Skin epidermis (tissue), 12 donors: ENCODE measurements around the gene COL24A1.
"Not testable (repeated sequence)": the region's sequence is repeated elsewhere in the genome, so short reads cannot be mapped to it uniquely, and the experiment has no call there.

Experiments
- H3K27ac ChIP-seq, 21 experiments: fragments of 200-600 bp; sonication (generic) in 11 of 21; one replicate each; pipeline ENCODE4 v1.5.0; 2020; ENCODE audit warnings: mild to moderate bottlenecking in 3 of 21, inconsistent platforms in 2 of 21, moderate library complexity in 2 of 21
- H3K4me3 ChIP-seq, 7 experiments: fragments of 200-600 bp; sonication (generic) in 2 of 7; one replicate each; pipeline ENCODE4 v1.5.0; 2020; ENCODE audit warnings: inconsistent platforms in 2 of 7, mild to moderate bottlenecking in 2 of 7, moderate library complexity in 1 of 7

COL24A1 gene

DNA sequence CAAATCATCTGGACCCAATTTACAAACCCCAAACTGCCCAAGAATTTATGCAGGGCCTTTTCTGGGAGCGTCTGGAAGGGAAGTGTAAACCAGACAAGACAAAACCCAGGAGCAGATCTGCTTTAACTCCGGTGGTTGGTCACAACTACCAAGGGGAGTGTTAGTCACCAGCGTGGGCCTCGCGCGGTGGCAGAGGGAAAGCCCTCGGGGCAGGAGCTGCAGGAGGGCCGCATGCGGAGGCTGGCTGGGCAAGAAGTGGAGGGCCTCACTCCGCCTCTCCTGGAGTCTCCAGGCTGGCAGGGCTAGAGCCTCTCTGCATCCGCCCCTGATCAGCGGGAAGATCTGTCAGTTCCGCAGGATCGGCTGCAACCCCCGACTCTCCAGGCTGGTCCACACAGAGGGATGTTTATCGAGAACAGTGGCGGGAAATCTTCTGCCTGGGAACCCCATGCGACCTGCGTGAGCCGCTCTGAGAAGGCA is 2.0 kb downstream of the COL24A1 start:
- Histone ChIP-seq H3K4me3 (peak overlapping the region in 4 of 7 experiments; percentile 12 to 33 (median 22)), H3K27ac (peak overlapping the region in 10 of 21 experiments; percentile 8 to 80 (median 48))

DNA sequence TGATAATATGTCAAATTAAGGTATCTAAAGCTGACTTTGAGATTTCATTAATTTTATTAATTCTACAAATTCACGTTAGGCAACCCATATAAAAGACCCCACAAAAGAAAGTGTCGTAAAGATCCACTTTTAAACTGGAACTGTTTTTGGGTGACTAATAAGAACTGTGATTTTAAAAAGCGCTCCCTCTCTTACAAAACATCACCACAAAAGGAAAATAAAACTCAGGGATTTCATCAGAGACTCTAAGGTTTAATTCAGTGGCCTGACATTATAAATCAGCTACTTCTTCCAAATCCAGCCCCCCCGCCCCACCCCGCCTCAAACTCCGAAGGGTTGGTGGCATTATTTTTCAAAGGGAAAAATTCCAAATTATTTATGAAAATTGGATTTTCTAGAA is 2.7 kb downstream of the COL24A1 start:
- Histone ChIP-seq H3K4me3 (no peak overlapping the region), H3K27ac (peak overlapping the region in 3 of 21 experiments; percentile 2 to 73 (median 45))

GRCh38 chr1:86152887-86153286 is 3.7 kb downstream of the COL24A1 start:
- Histone ChIP-seq H3K4me3 (no peak overlapping the region), H3K27ac (peak overlapping the region in 1 of 21 experiments; percentile 34)

DNA sequence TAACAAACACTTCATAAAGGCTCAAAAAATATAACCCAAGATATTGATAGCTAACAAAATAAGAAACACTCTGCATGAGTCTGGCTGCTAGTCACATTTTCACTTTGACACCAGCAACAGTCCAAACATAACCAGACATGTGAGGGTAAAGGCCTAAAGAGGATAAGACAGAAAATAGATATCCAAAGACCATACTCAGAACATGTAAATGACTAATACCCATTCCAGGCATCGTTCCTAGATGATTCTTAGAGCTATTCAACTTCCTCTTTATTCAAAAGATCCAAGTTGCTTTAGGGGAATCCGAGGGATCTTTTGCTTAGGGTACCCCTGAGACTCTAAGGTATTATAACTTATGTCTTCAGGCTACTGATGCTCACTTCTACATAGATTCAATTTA is 5.1 kb downstream of the COL24A1 start:
- H3K27ac ChIP-seq = peak overlapping the region in 1 of 21 experiments; percentile 14
- no peak overlapping the region for H3K4me3 ChIP-seq

DNA sequence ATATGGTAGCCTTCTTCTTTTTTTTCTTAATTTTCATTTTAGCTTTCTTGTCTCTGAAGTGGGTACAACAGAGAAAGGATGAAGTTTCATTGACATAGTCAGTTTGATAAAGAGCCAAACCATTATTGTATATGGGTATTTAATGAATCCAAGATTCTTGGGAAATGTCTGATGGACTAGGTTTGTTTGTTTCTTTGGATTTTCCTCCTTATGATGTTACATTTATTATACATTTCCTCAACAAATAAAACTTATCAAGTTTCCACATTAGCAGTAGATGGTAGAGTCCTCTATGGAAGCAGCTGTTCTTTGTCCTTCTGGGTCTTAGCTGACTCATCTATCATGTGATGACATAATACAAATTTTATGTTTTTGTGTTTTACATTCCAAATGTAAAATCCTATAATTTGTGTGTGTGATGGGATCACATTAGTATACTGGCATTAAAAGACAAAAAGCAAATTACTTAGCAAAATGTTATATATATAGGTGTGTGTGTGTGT is 6.0 kb downstream of the COL24A1 start:
- Histone ChIP-seq H3K4me3 (no peak overlapping the region), H3K27ac (no peak overlapping the region)

GRCh38 chr1:86149591-86149990 is 7.0 kb downstream of the COL24A1 start:
- Histone ChIP-seq H3K27ac (no peak overlapping the region), H3K4me3 (no peak overlapping the region)

GRCh38 chr1:86147755-86148154 is 8.8 kb downstream of the COL24A1 start:
- H3K4me3 ChIP-seq = no peak overlapping the region
- no peak overlapping the region for H3K27ac ChIP-seq

GRCh38 chr1:86146566-86146965 is 10.0 kb downstream of the COL24A1 start:
- Histone ChIP-seq H3K4me3 (no peak overlapping the region), H3K27ac (no peak overlapping the region)

GRCh38 chr1:86140281-86140880 is 16.2 kb downstream of the COL24A1 start:
- peak overlapping the region in 1 of 21 experiments; percentile 22 for H3K27ac ChIP-seq
- no peak overlapping the region for H3K4me3 ChIP-seq

- Histone ChIP-seq H3K27ac (no peak overlapping the region), H3K4me3 (no peak overlapping the region)
These were observed 17.8 kb downstream of the COL24A1 start for GRCh38 chr1:86138746-86139145.

DNA sequence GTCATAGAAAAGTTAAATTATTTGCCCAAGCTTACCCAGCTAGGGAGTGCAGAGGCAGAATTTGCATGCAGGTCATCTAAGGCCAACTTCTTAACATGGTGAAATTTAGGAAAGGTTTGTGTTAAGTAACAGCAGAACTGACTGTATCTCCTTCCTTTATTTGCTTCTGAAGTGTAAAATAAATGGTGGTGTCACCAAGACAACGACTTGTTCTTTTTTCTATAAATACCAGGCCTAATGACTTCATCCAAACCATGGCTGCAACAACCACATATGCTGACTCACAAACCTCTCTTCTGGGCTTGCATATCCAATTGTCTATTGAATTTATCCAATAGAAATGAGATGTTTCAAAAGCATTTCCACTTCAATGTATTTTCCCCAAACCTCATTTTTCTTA is 19.1 kb downstream of the COL24A1 start:
- Histone ChIP-seq H3K27ac (no peak overlapping the region), H3K4me3 (no peak overlapping the region)

DNA sequence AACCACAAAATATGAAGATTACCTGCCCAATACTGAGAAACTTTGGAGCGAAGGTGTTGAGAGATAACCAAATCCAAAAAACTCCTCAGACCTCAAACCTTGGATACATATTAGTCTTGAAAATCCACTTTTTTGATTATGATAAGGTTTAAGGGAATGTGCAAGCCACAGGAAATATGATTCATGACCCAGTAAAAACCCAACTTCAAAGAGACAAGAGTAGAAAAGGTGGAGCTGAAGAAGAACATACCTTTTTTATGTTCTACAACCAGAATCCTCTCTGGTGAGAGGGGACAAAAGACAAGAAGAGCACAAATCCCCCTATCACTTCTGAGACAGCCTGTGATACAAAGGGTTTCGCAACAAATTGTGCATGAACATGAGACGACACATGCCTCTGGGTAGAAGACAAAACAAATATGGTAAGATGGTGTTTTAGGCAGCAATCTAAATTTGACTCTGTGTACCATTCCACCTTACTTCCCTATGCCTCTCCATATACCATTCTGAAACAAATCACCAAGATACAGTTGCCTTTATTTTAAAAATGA is 37.3 kb downstream of the COL24A1 start:
- Histone ChIP-seq H3K27ac (no peak overlapping the region), H3K4me3 (no peak overlapping the region)

GRCh38 chr1:86114816-86115400 is 41.7 kb downstream of the COL24A1 start:
- no peak overlapping the region for H3K27ac ChIP-seq
- no peak overlapping the region for H3K4me3 ChIP-seq

DNA sequence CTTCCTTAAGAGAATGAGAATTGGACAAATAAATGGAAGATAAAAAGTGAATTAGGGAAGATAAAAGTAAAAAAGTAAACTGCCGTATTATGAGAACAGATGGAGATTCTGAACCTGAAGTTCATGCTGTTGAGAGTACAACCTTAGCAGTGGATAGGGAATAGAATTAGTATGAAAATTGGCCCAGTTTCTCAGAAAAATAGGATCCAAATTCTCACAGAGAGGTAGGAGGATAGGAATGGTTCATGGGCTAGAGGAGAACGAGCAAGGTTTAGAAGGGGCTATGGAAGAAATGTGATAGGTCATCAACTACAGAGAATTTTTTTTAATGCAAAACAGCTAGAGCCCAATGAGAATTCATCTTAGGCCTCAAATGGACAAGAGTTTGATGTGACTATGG is 42.3 kb downstream of the COL24A1 start:
- Histone ChIP-seq H3K27ac (no peak overlapping the region), H3K4me3 (no peak overlapping the region)

DNA sequence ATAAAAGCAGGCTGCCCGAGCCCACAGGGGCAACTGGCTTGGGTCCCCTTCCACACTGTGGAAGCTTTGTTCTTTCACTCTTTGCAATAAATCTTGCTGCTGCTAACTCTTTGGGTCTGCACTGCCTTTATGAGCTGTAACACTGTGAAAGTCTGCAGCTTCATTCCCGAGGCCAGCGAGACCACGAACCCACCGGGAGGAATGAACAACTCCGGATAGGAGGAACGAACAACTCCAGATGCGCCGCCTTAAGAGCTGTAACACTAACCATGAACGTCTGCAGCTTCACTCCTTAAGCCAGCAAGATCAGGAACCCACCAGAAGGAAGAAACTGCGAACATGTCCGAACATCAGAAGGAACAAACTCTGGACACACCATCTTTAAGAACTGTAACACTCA is 45.0 kb downstream of the COL24A1 start:
- not testable (repeated sequence) for H3K27ac ChIP-seq, H3K4me3 ChIP-seq

- Histone ChIP-seq H3K27ac (no peak overlapping the region), H3K4me3 (no peak overlapping the region)
These were observed 46.0 kb downstream of the COL24A1 start for GRCh38 chr1:86110451-86111129.

DNA sequence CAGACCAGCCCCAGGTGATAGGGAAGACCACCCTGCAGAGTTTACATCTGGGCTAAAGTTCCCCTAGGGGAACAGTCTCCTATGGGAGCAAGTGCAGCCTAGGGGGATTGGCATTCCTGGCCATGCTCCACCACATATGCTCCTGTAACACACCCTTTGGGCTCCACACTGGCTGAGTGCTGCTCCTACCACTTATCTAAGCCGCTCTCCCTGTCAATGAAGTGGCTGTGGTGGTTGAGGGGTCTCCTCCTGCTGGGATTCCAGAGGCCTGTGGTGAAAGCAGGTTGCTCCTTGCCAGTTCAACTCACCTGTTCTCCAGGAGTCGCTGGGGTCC is 51.1 kb downstream of the COL24A1 start:
- H3K4me3 ChIP-seq = no peak overlapping the region

GRCh38 chr1:86104606-86105532 is 51.7 kb downstream of the COL24A1 start:
- Histone ChIP-seq H3K27ac (no peak overlapping the region), H3K4me3 (no peak overlapping the region)

More for the DNA sequence above, 51.1 kb downstream of the COL24A1 start:
- no peak overlapping the region for H3K27ac ChIP-seq

DNA sequence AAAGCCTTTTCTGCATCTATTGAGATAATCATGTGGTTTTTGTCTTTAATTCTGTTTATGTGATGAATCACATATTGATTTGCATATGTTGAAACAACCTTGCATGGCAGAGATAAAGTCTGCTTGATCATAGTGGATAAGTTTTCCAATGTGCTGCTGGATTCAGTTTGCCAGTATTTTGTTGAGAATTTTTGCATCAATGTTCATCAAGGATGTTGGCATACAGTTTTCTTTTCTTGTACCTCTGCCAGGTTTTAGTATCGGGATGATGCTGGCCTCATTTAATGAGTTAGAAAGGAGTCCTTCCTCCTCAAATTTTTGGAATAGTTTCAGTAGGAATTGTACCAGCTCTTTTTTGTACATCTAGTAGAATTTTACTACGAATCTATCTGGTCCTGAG is 55.0 kb downstream of the COL24A1 start:
- H3K4me3 ChIP-seq = no peak overlapping the region
- no peak overlapping the region for H3K27ac ChIP-seq

DNA sequence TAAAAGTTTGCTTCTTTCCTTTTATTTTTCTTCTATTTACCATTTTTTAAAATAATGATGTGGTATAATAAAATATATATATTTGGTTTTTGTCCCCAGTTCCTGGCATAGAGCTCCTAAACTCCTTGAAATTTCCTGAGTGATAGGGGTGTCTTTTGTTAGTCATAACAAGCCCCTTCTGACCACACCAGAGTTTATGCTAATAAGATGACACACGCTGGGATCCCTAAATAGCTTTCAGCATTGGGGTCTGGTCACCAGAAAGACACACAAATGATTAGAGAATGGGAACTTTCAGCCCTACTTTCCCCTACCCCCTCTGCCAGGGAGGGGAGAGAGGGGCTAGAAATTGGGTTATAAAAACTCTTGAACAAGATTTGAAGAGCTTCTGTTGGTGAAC is 56.2 kb downstream of the COL24A1 start:
- Histone ChIP-seq H3K4me3 (no peak overlapping the region), H3K27ac (no peak overlapping the region)
